Stimulated activated CD4-positive, alpha-beta T cell treated with anti-CD3 and anti-CD28 coated beads, Interleukin-4, amount 100 ng/mL, for 1 hour (primary cell): ENCODE results near the gene SESN1.

ENCODE experiments used
- DNase-seq: peaks from one replicate; pipeline ENCODE4 v3.0.0-alpha.2; 2020

The SESN1 gene

GRCh38 chr6:109058620-109059019 is 36.0 kb downstream of the SESN1 start:
- no peak for DNase-seq

GRCh38 chr6:109056661-109057060 is 38.0 kb downstream of the SESN1 start:
- DNase-seq = no peak

GRCh38 chr6:109055771-109056235 is 38.8 kb downstream of the SESN1 start:
- no peak for DNase-seq

- no peak for DNase-seq
These were observed 41.3 kb downstream of the SESN1 start for GRCh38 chr6:109053336-109053735.

GRCh38 chr6:109052852-109053251 is 41.8 kb downstream of the SESN1 start:
- DNase-seq = no peak

- DNase-seq = no peak
These were observed 42.5 kb downstream of the SESN1 start for GRCh38 chr6:109052018-109052651.

GRCh38 chr6:109051301-109052017 is 43.2 kb downstream of the SESN1 start:
- no peak for DNase-seq

GRCh38 chr6:109050447-109051102 is 44.1 kb downstream of the SESN1 start:
- no peak for DNase-seq

GRCh38 chr6:109050012-109050411 is 44.6 kb downstream of the SESN1 start:
- no peak for DNase-seq

GRCh38 chr6:109048670-109049415 is 45.8 kb downstream of the SESN1 start:
- no peak for DNase-seq

GRCh38 chr6:109048176-109048575 is 46.5 kb downstream of the SESN1 start:
- no peak for DNase-seq

GRCh38 chr6:109045493-109045892 is 49.2 kb downstream of the SESN1 start:
- no peak for DNase-seq

- DNase-seq = no peak
These were observed 54.9 kb downstream of the SESN1 start for GRCh38 chr6:109039795-109040194.

- no peak for DNase-seq
These were observed 55.7 kb downstream of the SESN1 start for GRCh38 chr6:109038837-109039398.

- DNase-seq = no peak
These were observed 57.9 kb downstream of the SESN1 start for GRCh38 chr6:109036574-109037294.

GRCh38 chr6:109034526-109034925 is 60.1 kb downstream of the SESN1 start:
- no peak for DNase-seq

- no peak for DNase-seq
These were observed 61.0 kb downstream of the SESN1 start for GRCh38 chr6:109033655-109034054.

GRCh38 chr6:109031416-109031815 is 63.2 kb downstream of the SESN1 start:
- no peak for DNase-seq

GRCh38 chr6:109029313-109029712 is 65.3 kb downstream of the SESN1 start:
- no peak for DNase-seq

- no peak for DNase-seq
These were observed 66.2 kb downstream of the SESN1 start for GRCh38 chr6:109028439-109028838.

- DNase-seq = no peak
These were observed 66.7 kb downstream of the SESN1 start for GRCh38 chr6:109027964-109028363.

- no peak for DNase-seq
These were observed 69.0 kb downstream of the SESN1 start for GRCh38 chr6:109025639-109026038.
